ENCODE results near the gene DMP1.

DMP1 gene, protein sequence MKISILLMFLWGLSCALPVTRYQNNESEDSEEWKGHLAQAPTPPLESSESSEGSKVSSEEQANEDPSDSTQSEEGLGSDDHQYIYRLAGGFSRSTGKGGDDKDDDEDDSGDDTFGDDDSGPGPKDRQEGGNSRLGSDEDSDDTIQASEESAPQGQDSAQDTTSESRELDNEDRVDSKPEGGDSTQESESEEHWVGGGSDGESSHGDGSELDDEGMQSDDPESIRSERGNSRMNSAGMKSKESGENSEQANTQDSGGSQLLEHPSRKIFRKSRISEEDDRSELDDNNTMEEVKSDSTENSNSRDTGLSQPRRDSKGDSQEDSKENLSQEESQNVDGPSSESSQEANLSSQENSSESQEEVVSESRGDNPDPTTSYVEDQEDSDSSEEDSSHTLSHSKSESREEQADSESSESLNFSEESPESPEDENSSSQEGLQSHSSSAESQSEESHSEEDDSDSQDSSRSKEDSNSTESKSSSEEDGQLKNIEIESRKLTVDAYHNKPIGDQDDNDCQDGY

DNA sequence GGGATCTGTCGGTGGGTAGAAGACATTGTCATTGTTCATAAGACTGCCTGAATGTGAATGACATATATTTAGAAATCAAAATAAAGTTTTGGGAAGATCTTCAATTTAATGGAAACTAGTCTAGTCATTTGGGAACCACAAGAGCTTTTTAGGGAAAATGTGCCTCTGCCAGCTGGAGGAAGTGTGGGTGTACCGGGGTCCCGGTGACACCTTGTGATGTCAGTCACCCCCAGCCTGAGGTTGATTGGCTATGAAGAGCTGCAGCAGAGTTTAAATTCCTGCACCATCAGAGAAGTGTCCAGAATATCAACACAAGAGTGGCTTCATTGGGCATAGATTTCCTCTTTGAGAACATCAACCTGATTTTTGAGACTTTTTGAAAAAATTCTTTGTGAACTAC is at the start of gene DMP1:
DMP1 (plus strand) TSS at position 301 of the 400 bp plus-strand sequence. CDS start 6,213 bp downstream, outside the sequence.
- DNase-seq (ENCODE audit: low read depth in 2 of 2, low spot score in 1 of 2) = no peak

DNA sequence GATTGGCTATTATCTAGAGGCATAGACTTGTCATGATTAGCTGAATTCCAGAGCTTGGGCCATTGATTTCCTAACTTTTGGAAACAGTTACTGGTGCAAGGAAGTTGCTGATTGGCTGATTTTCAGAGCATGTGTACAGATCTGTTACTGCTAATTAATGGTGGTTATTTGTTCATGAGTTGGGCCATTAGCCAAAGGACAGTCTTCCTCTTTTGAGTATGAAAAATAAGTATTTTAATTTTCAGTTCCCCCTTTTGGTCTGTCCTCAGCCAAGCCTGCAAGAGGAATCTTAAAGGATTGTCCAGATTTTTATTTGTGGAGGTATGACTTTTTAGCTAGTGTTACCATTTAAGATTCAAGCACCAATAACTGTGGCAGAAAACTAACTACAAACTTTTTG is 48.7 kb upstream of the DMP1 start:
- no peak for DNase-seq (ENCODE audit: low read depth in 2 of 2, low spot score in 1 of 2)

DNA sequence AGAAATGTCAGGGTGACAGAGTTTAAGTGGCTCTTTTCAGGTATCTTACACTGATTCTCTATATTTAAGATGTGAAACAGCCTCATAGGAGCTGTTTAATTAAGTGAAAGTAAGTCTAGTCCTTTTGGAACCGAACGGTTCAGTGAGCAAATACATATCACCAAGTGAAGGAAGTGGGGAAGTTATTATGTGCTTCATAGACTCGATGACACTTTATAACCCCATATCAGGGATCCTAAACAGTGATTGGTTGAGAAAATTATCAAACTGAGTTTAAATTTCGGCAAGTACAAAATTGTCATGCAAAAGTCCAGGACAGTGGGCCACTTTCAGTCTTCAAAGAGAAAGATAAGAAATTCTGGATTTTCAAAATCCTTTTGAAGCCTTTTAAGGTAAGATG is 41.9 kb upstream of the DMP1 start, which contains the start of gene DSPP:
DSPP (plus strand) TSS at position 301 of the 400 bp plus-strand sequence. CDS start 2,380 bp downstream, outside the sequence.
- DNase-seq (ENCODE audit: low read depth in 2 of 2, low spot score in 1 of 2) = no peak

DNA sequence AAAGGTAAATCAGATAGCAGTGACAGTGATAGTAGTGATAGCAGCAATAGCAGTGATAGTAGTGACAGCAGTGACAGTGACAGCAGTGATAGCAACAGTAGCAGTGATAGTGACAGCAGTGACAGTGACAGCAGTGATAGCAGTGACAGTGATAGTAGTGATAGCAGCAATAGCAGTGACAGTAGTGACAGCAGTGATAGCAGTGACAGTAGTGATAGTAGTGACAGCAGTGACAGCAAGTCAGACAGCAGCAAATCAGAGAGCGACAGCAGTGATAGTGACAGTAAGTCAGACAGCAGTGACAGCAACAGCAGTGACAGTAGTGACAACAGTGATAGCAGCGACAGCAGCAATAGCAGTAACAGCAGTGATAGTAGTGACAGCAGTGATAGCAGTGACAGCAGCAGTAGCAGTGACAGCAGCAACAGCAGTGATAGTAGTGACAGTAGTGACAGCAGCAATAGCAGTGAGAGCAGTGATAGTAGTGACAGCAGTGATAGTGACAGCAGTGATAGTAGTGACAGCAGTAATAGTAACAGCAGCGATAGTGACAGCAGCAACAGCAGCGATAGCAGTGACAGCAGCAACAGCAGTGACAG is 35.7 kb upstream of the DMP1 start:
- no peak for DNase-seq (ENCODE audit: low read depth in 2 of 2, low spot score in 1 of 2)

DNA sequence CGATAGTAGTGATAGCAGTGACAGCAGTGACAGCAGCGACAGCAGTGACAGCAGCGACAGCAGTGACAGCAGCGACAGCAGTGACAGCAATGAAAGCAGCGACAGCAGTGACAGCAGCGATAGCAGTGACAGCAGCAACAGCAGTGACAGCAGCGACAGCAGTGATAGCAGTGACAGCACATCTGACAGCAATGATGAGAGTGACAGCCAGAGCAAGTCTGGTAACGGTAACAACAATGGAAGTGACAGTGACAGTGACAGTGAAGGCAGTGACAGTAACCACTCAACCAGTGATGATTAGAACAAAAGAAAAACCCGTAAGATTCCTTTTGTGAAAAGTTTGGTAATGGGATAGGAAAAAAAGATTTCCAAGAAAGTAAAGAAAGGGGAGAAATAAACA is 33.8 kb upstream of the DMP1 start:
- DNase-seq (ENCODE audit: low read depth in 2 of 2, low spot score in 1 of 2) = no peak

DNA sequence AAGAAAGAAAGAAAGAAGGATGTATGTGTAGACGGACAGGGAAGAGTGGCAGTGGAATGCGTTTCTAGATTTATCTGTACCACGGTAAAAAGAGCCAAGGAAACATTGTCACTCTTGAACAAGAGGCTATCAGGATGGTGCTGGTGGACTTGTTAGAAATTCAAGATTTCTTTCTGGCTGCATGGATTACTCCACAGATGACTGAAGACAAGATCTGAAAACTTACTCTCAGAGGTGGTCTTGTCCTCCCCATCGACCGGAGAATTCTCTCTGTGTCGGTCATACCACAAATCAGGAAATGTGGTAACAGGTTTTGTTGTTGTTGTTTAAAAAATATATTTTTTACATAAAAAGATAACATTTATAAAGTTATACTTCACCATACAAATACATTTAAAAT is 30.0 kb upstream of the DMP1 start:
- DNase-seq (ENCODE audit: low read depth in 2 of 2, low spot score in 1 of 2) = no peak

DNA sequence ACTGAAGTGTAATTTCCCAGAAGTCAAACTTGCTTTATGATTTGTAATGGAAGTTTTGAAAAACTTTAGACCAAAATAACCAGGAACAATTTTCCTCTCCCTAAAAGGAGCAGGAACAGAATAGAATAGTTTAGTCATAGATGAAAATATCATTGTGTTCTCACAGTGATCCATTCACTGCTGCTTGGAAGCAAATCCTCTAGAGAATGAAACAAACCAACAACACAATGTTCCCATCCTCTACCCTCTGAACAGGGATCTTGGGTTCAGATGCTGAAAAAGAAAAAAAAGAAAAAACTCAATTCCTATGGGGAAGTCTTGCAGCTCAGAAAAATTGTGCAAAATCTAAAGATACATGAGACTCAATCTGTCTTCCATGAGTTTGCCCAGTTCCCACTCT is 29.6 kb upstream of the DMP1 start:
- no peak for DNase-seq (ENCODE audit: low read depth in 2 of 2, low spot score in 1 of 2)

DNA sequence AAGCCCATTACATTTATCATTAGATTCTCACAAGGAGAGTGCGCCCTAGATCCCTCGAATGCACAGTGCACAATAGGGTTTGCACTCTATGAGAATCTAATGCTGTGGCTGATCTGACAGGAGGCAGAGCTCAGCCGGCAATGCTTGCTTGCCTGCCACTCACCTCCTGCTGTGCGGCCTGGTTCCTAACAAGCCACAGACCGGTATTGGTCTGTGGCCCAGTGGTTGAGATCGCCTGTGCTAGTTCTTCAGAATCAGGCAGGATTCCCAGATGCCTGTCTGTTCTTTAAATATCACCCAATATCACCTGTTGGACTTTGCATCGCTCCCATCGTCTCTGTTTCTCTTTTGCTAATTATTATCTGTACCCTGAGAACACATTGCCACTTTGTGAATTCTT is 27.8 kb upstream of the DMP1 start:
- no peak for DNase-seq (ENCODE audit: low read depth in 2 of 2, low spot score in 1 of 2)

DNA sequence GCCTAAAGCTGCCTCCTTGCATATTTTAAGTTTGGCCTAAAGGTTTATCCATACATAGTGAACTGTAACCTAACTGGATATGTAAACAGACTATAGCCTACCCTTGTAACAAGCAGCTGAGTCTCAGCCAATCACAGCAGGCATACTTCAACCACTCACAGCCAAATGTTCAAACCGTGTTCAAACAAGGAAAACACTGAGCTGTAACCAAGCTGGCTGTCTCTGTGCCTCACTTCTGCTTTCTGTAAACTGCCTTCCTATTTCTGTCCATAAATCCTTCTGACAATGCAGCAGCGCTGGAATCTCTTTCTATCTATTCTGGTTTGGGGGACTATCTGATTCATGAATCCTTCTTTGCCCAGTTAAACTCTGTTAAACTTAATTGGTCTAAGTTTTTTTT is 25.4 kb upstream of the DMP1 start:
- no peak for DNase-seq (ENCODE audit: low read depth in 2 of 2, low spot score in 1 of 2)

DNA sequence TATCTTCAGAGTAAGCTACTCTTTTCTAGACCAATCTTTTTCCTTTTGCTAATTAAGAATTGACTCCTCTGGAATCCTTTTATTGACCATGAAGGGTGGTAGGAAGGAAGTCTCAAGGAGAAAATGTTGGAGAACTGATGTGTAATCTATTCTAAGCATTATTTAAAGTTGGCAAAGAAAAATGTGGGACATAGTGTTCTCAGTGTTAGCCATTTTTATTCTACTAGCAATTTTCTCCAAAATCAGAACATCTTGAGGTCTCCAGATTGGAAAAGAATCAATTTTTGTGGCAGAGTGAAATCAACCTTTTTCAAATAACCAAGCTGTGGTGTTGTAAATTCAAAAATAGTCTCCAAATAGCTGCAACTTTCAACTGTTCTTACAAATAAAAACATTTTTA is 18.4 kb upstream of the DMP1 start:
- no peak for DNase-seq (ENCODE audit: low read depth in 2 of 2, low spot score in 1 of 2)

DNA sequence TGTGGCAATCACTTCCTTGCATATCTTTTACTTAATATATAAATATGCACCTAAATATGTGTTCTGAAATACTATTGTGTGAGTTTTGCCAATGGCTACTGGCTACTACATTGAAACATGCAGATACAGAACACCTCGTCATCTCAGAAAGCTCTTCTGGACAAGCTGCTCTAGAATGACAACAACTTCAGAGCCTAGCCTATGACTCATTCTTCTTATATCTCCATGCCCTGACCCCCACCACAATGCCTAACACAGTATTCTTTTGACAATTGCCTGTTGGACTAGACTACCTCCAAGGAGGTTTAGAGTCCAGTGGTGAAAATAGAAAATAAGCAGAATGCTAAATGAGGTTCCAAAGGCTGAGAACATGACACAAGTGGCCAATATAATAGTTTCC is 17.6 kb upstream of the DMP1 start:
- no peak for DNase-seq (ENCODE audit: low read depth in 2 of 2, low spot score in 1 of 2)

DNA sequence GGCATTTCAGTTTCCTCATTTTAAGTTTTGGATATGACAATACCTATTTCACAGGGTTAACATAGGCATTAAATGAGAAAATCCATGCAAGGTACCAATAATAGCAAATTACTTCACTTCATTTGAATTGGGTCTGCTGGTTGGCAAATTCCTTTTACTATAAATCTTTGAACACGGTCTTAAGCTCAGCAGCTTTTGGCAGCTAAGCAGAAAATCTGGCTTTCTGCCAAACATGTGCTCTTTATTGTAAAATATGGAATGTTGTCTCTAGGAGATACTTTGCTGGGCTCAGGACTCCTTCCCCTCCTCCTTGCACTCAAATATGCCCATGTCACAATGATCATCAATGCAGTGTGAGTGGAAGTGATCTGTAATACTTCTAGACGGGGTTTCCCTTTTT is 16.8 kb upstream of the DMP1 start:
- no peak for DNase-seq (ENCODE audit: low read depth in 2 of 2, low spot score in 1 of 2)

DNA sequence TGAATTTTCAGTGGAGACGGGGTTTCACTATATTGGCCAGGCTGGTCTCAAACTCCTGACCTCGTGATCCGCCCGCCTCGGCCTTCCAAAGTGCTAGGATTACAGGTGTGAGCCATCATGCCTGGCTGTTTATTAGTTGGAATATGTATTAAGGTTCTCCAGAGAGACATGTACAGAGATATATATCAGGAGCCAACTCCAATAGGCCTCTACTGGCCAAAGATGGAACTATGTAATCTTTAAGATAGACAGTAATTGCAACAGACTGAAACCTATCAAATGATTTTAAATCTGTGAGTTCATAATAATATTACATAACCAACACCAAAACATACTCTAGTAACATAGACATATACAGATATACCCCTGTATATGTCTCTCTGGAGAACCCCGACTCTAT is 5.8 kb upstream of the DMP1 start:
- DNase-seq (ENCODE audit: low read depth in 2 of 2, low spot score in 1 of 2) = no peak

DNA sequence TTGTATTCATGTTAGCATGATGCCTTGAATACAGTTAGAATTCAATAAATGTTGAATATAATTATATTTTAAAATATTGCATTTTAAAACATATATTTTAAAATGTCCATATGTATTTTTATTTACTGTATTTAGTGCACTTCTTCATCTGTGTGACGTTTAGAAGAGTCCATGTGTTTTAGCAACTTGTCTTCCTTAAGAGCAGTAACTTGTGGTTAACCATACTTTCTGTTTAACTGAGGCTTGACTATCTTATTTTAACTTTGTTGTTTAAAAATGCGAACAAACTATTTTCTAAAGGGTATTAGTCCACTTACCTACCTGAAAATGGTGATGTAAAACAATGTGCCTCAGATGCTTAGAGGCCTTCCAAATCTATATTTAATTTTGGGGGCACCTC is 858 bp downstream of the DMP1 start:
- DNase-seq (ENCODE audit: low read depth in 2 of 2, low spot score in 1 of 2) = no peak

DNA sequence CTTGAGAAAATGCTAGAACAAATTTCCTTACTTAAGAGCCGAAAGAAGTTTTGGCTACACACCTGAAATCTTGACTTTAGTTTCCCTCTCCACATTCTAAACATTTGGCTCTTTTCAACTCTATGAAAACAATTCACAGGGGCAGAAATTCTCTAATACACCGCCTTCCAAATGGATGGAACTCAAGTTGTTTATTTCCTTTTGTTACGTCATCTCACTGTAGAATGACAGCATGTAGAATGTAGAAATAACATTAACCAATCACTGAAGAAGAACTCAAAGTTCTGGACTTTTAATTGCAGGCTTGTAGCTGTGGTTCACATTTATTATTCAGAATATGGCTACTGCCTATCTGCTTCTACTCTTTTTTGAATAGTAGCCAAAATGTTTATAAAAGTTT is 1.9 kb downstream of the DMP1 start:
- no peak for DNase-seq (ENCODE audit: low read depth in 2 of 2, low spot score in 1 of 2)

DNA sequence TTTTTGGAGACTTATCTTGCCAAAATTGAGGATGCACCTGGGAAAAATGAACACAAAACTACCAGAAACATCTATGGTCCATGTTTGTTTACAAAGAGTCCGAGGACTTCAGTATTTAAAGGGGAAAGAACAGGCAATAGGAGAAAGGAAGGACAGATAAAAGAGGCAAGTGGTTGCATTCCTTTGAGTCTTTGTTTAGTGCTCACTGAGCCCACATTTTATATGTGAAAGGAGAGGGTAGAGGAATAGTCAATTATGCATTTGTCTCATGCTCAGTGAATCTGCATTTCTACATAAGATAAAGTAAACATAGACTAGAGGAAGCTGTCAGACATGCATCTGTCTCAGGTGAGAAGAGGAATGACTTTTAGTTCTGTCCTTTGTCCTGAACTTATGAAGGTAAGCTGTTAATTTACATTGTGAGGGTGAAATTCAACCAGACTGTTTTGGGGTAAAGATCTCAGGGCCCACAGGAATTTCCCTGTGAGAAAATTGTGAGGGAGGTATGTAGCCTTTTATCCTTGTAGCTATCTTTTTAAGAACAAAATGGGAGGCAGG is 4.5 kb downstream of the DMP1 start:
- no peak for DNase-seq (ENCODE audit: low read depth in 2 of 2, low spot score in 1 of 2)

DNA sequence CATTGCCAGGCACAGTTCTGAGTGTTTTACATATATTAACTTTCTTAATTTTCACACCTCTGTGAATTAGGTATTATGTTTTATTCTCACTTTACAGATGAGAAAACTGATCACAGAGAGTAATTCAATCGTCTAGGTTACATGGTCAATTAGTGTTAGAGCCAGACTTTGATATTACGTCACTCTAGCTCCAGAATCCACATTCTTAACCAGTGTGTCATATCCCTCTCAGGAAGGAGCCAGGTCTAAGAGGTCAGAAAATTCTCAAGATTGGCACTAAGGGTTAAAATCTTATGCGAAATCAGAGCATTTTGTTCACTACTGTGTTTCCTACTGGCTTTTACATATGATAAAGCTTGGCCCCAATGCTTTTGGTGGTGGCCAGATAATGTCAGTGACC is 7.4 kb downstream of the DMP1 start:
- no peak for DNase-seq (ENCODE audit: low read depth in 2 of 2, low spot score in 1 of 2)

DNA sequence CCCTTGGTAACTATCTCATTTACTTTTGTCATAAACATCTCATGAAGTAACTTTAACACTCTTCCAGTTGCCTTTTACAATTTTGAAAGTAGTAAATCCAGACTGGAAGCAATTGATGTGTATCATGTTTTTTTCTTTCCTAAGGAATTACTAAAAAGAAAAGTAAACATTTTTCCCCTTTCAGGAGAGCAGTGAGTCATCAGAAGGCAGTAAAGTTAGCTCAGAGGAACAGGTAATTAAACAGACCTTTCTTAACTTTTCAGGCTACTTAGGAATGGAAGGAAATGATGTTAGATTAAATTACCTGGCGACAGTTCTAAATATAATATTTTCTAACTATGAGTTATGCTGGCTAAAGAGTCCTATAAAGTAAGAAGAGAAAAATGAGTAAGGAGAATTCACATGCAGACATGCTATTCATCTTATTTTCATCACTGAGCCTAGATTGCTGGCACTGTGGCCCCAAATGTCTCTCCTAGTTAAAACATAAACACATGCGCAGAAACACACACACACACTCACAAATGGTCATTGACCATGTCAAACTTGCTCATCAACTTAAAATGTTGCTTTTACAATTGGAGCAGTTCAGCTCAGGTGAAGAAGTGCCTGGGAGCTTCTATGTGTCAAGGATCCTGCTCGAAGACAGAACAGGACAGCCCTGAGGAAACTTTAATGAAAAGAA is 9.3 kb downstream of the DMP1 start:
- no peak for DNase-seq (ENCODE audit: low read depth in 2 of 2, low spot score in 1 of 2)

DNA sequence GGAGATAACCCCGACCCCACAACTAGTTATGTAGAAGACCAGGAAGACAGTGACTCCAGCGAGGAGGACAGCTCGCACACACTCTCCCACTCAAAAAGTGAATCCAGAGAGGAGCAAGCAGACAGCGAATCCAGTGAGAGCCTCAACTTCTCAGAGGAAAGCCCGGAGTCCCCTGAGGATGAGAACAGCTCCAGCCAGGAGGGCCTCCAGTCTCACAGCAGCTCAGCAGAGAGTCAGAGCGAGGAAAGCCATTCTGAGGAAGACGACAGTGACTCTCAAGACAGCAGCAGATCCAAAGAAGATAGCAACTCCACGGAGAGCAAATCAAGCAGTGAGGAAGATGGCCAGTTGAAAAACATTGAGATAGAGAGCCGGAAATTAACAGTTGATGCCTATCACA is 12.8 kb downstream of the DMP1 start:
- DNase-seq (ENCODE audit: low read depth in 2 of 2, low spot score in 1 of 2) = no peak

DNA sequence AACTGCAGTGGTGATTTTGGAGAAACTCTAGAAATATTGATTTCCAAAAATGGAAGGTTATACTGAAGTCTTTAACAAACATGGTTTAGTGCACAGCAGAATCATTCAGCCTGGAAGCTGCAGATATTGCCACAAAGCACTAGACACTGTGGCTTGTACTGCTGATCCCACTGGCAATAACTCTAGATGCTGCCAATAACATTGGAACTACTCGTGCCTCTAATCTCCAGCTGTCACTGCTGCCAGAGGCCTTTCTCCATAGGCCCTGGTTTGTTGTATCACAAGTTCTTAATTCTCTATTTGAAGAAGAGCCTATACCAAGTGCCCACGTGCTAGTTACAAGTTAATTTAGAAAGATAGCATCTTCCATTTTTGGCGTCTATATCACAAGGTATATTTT is 19.3 kb downstream of the DMP1 start:
- no peak for DNase-seq (ENCODE audit: low read depth in 2 of 2, low spot score in 1 of 2)

DNA sequence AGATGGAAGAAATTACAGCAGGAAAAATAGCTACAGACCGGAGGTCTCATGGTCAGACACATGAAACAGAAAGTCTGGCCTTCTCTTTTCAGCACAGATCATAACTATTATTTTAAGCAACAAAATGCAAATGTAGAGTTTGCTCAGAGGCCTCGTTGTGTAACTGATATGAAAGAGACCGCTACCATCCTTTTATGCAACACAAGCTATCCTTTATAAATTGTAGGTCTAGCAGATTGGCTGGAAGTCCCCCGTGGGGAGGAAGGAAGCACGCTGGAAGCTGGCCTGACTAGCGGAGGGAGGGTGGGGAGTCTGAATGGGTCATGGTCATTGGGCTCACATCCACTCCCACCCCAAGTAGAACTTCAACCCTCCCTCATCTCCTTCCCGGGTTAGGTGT is 27.7 kb downstream of the DMP1 start:
- DNase-seq (ENCODE audit: low read depth in 2 of 2, low spot score in 1 of 2) = no peak
